GM20431 (cell line): Measurements from ENCODE around the gene SRM.
"Not testable (repeated sequence)": the region's sequence is repeated elsewhere in the genome, so short reads cannot be mapped to it uniquely, and the experiment has no call there.

Experiments
- in situ Hi-C: fragments of 300-500 bp; cut with MseI, MboI; formaldehyde crosslinking; loops from one replicate; pipeline ENCODE4 v1.15.0; 2020; ENCODE audit warnings: low sequenced_read_pairs; ENCODE audit not compliant: unreplicated experiment

SRM gene

DNA sequence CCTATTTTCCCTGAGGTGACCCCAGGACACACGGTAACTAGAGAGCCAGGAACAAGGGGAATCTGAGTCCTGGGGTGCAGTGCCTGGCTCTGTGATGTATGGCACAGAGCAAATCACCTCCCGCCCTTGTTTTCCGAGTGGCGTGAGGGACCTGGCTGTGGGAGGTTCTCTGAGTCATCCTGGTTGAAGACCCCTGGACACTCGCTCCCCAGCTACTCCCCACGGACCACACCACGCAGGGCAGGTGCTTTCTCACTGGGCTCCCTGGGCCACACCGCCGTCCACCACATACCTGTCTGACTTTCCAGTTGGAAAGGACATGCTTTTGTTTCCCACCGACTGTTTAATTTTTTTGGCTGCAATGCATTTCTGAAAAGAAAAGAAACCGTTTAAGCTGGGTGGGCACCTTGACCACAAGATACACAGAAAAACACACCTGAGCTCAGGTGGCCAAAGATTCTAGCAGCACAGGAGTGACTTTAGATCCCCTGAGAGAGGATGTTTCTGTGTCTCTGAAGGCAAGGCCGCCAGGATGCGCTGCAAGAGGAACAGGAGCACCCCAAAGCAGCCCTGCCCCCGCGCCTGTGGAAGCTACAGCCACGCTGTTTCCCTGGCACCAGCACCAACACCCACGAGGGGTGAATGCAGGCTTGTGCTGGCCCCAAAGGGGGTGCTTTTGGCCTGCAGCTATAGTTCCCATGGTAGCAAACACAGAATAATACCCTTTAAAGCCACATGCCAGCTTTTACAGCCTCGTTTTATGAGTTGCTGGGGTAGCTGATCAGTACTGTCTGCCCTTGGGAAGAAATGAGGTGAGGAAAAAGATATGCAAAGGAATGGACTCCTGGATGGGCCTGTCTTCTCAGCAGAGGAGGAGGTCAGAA lies 8.1 kb upstream of the SRM start:
- in situ Hi-C loops: no loop called here

DNA sequence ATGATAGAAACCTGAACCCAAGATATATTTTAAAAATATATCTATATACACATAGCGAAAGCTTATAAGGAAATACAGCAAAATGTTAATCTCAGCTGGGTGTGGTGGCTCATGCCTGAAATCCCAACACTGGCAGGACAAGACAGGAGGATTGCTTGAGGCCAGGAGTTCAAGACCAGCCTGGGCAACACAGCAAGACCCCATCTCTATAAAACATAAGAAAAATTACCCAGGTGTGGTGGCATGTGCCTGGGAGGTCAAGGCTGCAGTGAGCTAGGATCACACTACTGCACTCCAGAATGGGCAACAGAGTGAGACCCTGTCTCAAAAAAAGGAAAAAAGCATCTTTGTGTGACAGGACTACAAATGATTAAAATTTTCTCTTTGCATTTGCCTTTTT lies 6.0 kb upstream of the SRM start:
- in situ Hi-C loops: no loop called here

- in situ Hi-C loops: no loop called here
These were observed 5.1 kb upstream of the SRM start for GRCh38 chr1:11064942-11065341.

DNA sequence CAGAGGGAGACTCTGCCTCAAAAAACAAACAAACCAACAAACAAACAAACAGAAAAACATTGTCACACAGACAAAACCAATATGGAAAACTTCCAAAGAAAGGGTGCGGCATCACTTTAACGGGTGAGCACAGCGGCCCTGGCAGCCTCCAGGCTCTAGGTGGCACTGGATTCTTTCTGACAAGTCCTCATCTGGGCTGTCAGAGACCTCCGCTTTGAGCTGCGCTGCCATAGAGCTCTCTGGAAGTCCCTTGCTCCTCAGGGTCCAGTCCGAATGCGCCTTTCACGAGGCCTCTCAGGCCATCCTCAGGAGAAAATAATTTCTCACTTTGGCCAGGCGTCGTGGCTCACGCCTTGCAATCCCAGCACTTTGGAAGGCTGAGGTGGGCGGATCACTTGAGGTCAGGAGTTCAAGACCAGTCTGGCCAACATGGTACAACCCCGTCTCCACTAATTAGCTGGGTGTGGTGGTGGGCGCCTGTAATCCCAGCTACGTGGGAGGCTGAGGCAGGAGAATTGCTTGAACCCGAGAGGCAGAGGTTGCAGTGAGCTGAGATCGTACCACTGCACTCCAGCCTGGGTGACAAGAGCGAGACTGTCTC lies 4.2 kb upstream of the SRM start:
- in situ Hi-C loops: not testable (repeated sequence)

DNA sequence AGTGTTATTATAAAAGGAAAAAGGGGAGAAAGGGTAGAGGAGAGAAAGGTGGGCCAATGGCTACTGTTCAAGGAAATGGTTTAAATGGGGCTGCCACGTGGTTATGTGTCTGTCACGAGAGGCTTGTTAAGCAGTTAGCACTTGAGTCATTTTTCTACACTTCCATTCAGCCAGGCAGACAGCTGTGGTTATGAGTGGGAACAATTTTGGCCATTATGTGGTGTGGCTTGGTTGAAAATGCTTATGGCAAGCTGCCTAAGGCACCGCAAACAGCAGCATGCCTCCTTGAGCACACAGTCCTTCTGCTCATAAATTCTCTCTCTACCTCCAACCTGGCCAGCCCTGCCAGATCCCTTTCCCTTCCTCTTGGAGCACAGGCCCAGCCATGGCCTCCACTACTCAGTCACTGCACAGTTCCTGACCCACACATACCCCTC lies 3.2 kb upstream of the SRM start:
- in situ Hi-C loops: no loop called here

DNA sequence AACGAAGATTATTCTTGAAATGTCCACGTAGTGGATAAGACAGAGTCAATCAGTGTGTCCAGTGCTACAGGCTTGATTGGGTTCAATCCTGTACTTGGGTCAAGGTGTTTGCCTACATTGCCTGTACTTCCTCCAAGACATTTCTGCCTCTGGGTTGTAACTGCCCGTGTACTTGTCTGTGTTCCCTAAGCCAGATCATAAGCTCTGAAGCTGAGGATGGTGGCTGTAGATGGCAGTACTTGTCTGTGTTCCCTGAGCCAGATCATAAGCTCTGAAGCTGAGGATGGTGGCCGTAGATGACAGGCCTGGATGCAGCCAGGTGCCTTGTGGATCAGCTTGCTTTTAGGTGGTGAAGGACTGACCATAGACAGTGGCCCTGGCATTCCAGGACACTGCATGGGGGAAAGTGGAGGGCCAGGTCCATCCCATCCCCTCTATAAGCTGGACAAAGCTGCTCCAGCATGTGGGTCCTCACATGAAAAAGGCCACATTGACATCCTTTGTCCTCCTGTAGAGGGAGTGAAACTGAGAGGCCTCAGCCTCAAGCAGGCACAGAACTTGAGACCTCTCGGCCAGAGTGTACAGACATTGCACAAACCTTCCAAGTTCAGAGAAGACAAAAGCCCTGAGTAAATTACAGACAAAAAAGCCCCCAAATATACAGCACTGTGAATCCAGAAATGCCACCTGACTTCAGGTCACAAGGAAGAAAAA lies 2.0 kb upstream of the SRM start:
- in situ Hi-C loops: no loop called here

DNA sequence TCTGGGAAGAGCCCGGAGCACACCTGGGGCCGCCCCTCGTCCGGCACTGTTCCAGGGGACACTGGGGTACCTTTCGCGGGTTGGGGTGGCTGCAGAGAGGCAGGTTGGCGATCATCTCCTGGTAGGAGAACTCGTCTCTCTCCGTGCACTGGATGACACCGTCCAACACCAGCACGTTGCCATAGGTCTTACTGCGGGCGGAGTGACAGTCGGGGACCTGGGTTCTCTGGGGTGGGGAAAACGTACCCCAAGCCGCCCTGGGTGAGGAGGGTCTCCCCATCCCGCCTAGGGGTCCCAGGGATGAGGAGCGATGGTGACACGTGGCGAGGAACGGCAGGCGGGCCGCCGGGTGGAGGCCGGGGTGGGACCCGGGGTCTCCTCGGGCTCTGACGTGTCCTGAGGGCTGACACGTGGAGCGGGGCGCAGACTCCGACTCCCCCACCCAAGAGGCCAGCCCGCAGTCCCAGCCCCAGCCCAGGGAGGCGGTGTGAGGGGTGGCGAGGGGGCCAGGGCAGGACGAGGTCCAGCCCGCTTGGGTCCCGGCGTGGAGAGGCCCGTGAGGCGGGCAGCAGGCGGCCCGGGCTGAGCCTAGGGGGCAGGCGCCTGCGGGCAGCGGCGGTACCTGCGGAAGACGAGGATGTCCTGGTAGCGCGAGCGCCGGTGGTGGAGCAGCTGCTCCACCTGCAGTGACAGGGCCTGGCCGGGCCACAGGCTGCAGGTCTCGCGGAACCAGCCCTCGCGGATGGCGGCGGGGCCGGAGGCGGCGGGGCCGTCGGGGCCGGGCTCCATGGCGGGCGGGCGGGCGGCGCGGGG lies 457 bp downstream of the SRM start:
- in situ Hi-C loops: no loop called here

GRCh38 chr1:11058595-11059154 lies 1.1 kb downstream of the SRM start:
- in situ Hi-C loops: no loop called here

DNA sequence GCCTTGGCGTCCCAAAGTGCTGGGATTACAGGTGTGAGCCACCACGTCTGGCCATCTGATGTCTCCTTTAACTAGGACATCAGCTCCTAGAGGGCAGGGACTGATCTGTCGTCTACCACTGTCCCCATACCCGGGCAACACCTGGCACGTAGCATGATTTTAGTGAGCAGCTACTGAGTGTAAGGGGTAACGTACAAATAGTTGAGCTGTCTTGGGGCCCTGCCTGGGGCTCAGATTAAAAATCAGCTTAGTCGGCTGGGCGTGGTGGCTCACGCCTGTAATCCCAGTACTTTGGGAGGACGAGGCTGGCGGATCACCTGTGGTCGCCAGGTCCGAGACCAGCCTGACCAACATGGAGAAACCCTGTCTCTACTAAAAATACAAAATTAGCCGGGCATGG lies 1.8 kb downstream of the SRM start:
- in situ Hi-C loops: no loop called here

DNA sequence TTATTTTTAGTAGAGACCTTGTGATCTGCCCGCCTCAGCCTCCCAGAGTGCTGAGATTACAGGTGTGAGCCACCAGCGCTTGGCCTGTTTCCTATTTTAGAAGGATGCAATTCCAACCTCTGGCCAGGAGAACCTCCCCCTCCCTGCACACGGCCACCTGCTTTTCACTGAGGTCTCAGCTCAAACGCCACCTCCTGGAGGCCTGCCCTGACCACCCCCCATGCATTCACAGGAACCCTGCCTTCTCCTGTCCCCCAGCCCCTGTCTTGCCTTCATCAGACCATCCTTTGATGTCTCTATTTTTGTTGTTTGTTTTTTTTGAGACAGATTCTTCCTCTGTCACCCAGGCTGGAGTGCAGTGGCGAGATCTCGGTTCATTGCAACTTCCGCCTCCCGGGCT lies 2.3 kb downstream of the SRM start:
- in situ Hi-C loops: no loop called here

DNA sequence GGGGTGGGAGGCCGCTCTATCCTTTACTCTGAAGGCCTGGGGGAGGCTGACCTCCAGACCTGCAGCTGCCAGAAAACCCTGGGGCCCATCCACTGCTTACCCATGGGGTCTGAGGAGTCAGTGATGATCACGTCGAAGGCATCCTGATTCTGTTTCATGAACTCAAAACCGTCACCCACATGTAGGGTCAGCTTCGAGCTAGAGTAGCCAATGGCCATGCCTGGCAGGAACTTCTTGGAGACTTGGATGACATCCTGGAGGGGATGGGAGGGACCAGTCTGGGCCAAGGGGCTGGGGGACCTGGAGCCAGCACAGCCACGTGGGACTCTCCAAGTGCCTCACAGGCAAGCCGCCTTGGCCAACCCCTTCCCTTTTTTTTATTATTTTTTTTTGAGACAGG lies 3.3 kb downstream of the SRM start:
- in situ Hi-C loops: no loop called here

GRCh38 chr1:11055676-11056075 lies 4.1 kb downstream of the SRM start:
- in situ Hi-C loops: no loop called here

GRCh38 chr1:11054666-11055065 lies 5.2 kb downstream of the SRM start:
- in situ Hi-C loops: no loop called here

DNA sequence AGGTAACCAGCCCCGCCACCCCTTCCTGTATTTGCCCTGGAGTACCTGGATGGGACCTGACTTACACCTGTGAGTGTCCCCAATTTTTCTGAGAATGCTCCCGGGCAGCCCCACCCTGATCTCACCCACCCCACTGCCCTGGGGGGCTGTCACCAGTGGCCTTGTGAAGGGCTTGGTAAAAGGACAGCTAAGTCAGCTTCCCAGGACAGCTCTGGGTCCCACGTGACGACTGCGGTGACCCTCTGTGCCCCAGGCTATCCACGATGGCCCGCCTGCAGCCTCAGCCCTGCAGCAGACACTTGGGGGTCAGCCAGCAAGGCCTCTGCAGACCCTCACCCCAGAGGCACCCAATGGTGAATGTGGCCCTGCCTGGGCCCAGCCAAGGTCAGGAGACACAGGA lies 5.6 kb downstream of the SRM start:
- in situ Hi-C loops: no loop called here

- in situ Hi-C loops: no loop called here
These were observed 6.1 kb downstream of the SRM start for GRCh38 chr1:11053758-11054137.

- in situ Hi-C loops: no loop called here
These were observed 6.7 kb downstream of the SRM start for GRCh38 chr1:11052839-11053757.

GRCh38 chr1:11051781-11052511 lies 7.9 kb downstream of the SRM start:
- in situ Hi-C loops: no loop called here

DNA sequence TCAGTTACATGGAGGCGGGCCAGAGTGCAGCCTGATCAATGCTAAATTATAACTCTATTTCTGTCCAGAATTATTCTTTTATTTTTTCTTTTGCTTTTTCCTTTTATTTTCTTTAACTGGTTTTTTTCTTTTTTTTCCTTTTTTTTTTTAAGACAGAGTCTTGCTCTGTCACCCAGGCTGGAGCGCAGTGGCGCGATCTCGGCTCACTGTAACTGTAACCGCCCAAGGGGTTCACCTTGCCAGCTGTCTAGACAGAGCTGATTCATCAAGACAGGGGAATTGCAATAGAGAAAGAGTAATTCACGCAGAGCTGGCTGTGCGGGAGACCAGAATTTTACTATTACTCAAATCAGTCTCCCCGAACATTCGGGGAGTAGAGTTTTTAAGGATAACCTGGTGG lies 8.7 kb downstream of the SRM start:
- in situ Hi-C loops: not testable (repeated sequence)
